Gastrocnemius medialis (tissue), 4 donors: ENCODE results near the gene TET2. TPM values are rescaled to one million over a fixed set of nuclear protein-coding genes. Genes with fewer than 3 reads are reported as not detected.

Source experiments
- ATAC-seq, 2 donors: fragments of 150-250 bp; one replicate each; pipeline ENCODE4 v1.9.1; 2016
- DNase-seq, 2 donors: peaks; one replicate each; pipeline ENCODE4 v3.0.0-alpha.2; 2019
- H3K27ac ChIP-seq, 4 donors: fragments of 200-600 bp; sonication (generic); 1 replicate in 1 of 4; 2 replicates in 3 of 4; pipeline ENCODE4 v1.5.1; 2016 to 2018; ENCODE audit warnings: mild to moderate bottlenecking in 2 of 4, moderate library complexity in 1 of 4
- H3K27me3 ChIP-seq, 3 donors: fragments of 200-600 bp; sonication (generic) in 2 of 3; 1 replicate in 1 of 3; 2 replicates in 2 of 3; pipeline versions ENCODE4 v1.5.1 to v1.6.0; 2016 to 2019; ENCODE audit warnings: mild to moderate bottlenecking in 1 of 3, moderate library complexity in 1 of 3
- H3K36me3 ChIP-seq, 2 donors: fragments of 200-600 bp; sonication (generic) in 1 of 2; one replicate each; pipeline ENCODE4 v1.5.1; 2017 to 2018
- H3K4me1 ChIP-seq, 2 donors: fragments of 200-600 bp; sonication (generic) in 1 of 2; one replicate each; pipeline ENCODE4 v1.5.1; 2016 to 2017; ENCODE audit warnings: mild to moderate bottlenecking in 2 of 2
- H3K4me3 ChIP-seq, 4 donors: fragments of 200-600 bp; sonication (generic) in 3 of 4; 1 replicate in 1 of 4; 2 replicates in 3 of 4; pipeline ENCODE4 v1.5.1; 2016 to 2019; ENCODE audit warnings: mild to moderate bottlenecking in 2 of 4
- H3K9me3 ChIP-seq, 3 donors: fragments of 200-600 bp; sonication (generic) in 2 of 3; 1 replicate in 1 of 3; 2 replicates in 2 of 3; pipeline ENCODE4 v1.5.1; 2016 to 2019
- POLR2A ChIP-seq, 2 donors: fragments of 450-650 bp; IDR thresholded peaks; one replicate each; pipeline ENCODE4 v1.6.1; 2017; ENCODE audit warnings: antibody characterized with exemption in 2 of 2, mild to moderate bottlenecking in 2 of 2, moderate library complexity in 2 of 2
- in situ Hi-C, 4 donors: fragments of 200-750 bp; cut with MboI; loops; one replicate each; pipeline versions ENCODE4 v1.15.0 to v1.8.0; 2017; ENCODE audit warnings: low sequenced_read_pairs in 4 of 4
- intact Hi-C: fragments of 100-400 bp; cut with DNase I; formaldehyde crosslinking; loops from one replicate; pipeline ENCODE4 v1.15.1; 2023; ENCODE audit warnings: low total_unique reads
- total RNA-seq, 4 donors: library from RNA; depleted of rRNA; stranded (reverse); fragments of >200 nt; gene quantifications; one replicate each; pipeline versions ENCODE4 v1.1.0 to v1.2.3, GENCODE V29; 2016
- TF ChIP-seq, protein P1 (sequence below), 5 experiments: fragments of 450-650 bp in 3 of 5; fragments of 200-600 bp in 2 of 5; sonication (generic) in 2 of 5; IDR thresholded peaks in 4 of 5; conservative IDR thresholded peaks in 1 of 5; 1 replicate in 4 of 5; 2 replicates in 1 of 5; pipeline ENCODE4 v1.5.1; 2016 to 2019; ENCODE audit warnings: antibody characterized with exemption in 5 of 5, mild to moderate bottlenecking in 3 of 5, moderate library complexity in 3 of 5

The TET2 gene
- total RNA-seq, 4 donors from 2014 or later, result 12.9 to 18.0 (median 16.4) TPM

DNA sequence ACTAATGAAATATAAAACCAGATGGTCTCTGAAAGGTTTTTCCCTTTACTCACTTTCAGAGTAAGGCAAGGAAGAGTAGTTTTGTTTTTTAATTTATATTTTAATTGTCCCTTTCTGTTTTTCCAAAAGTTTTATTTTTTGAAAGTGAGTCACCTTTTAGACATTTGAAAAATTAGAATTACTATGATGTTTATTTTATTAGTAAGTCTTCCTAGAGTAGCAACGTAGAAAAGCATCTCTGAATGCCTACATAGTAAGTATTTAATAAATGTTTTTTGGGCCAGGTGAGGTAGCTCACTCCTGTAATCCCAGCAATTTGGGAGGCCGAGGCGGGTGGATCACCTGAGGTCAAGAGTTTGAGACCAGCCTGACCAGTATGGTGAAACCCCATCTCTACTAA, 51.1 kb downstream of the TET2 start:
- Histone ChIP-seq H3K27me3 (no peaks in the 10 kb centered on the region), H3K9me3 (no peaks in the 10 kb centered on the region), H3K27ac (no peak overlapping the region), H3K36me3 (no peaks in the 10 kb centered on the region), H3K4me3 (no peak overlapping the region), H3K4me1 (peaks cover 15 to 43% of the 10 kb centered on the region in 2 donors)
- ATAC-seq, result no peak
- no peak for TF ChIP-seq POLR2A (IDR thresholded peaks at IDR 0.05)
- TF ChIP-seq, protein P1, sequence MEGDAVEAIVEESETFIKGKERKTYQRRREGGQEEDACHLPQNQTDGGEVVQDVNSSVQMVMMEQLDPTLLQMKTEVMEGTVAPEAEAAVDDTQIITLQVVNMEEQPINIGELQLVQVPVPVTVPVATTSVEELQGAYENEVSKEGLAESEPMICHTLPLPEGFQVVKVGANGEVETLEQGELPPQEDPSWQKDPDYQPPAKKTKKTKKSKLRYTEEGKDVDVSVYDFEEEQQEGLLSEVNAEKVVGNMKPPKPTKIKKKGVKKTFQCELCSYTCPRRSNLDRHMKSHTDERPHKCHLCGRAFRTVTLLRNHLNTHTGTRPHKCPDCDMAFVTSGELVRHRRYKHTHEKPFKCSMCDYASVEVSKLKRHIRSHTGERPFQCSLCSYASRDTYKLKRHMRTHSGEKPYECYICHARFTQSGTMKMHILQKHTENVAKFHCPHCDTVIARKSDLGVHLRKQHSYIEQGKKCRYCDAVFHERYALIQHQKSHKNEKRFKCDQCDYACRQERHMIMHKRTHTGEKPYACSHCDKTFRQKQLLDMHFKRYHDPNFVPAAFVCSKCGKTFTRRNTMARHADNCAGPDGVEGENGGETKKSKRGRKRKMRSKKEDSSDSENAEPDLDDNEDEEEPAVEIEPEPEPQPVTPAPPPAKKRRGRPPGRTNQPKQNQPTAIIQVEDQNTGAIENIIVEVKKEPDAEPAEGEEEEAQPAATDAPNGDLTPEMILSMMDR (IDR thresholded peaks at IDR 0.05 in 4 of 5, conservative IDR thresholded peaks at IDR 0.05 in 1 of 5), result no peak
- DNase-seq, result no peak
- intact Hi-C loops, result no loop called here
- in situ Hi-C loops, result no loop called here

DNA sequence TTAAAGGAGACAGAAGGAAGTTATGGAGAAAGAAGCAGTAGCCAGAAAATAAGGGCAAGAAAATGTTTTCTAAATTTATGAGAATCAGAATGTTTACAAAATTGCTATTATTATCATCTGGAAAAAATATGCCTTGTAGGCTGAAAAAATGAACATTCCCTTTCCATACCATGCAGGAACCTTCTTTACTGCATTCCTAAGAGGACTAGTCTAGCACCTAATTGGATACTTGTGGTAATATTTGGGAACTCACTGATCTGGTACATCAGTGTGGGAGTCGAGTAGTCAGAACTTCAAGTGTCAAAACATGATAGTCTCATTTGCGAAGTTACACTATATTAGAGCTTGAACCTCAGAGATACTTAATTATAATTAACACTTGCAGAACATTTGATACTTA, 51.9 kb downstream of the TET2 start:
- TF ChIP-seq, protein P1 (IDR thresholded peaks at IDR 0.05 in 4 of 5, conservative IDR thresholded peaks at IDR 0.05 in 1 of 5), result no peak
- TF ChIP-seq POLR2A (IDR thresholded peaks at IDR 0.05), result no peak
- intact Hi-C loops, result no loop called here
- H3K27me3 ChIP-seq, result no peaks in the 10 kb centered on the region
- DNase-seq, result no peak
- no peak overlapping the region for H3K27ac ChIP-seq
- no peaks in the 10 kb centered on the region for H3K36me3 ChIP-seq
- H3K9me3 ChIP-seq, result no peaks in the 10 kb centered on the region
- no peak for ATAC-seq
- no peak overlapping the region for H3K4me3 ChIP-seq
- H3K4me1 ChIP-seq, result peaks cover 17 to 38% of the 10 kb centered on the region in 2 donors
- in situ Hi-C loops, result no loop called here

DNA sequence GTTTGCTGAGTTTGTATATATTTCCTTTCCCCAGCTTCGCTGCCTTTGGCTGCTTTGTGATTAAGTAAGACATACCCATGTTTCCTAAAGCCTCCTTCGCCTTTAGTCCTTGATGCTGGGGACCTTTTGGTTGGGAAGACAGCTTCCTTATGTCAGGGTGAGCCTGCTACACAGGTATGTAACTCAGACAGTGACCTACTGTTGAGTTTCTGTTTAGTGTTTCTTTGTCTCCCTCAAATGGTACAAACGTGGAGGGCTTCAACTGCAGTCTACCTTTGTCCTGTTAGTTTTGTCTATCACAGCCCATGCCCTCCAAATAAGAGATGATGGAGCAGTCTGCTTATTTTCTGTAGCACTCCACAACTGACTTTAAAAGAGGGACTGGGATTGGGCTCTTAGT, 59.5 kb downstream of the TET2 start:
- Histone ChIP-seq H3K36me3 (no peaks in the 10 kb centered on the region), H3K4me3 (no peak overlapping the region), H3K27ac (no peak overlapping the region), H3K27me3 (no peaks in the 10 kb centered on the region), H3K4me1 (peaks cover 12 to 16% of the 10 kb centered on the region in 2 donors), H3K9me3 (no peaks in the 10 kb centered on the region)
- intact Hi-C loops (no loop called here), in situ Hi-C loops (no loop called here)
- DNase-seq (no peak), ATAC-seq (no peak)
- TF ChIP-seq POLR2A (IDR thresholded peaks at IDR 0.05), result no peak
- TF ChIP-seq, protein P1 (IDR thresholded peaks at IDR 0.05 in 4 of 5, conservative IDR thresholded peaks at IDR 0.05 in 1 of 5), result no peak

DNA sequence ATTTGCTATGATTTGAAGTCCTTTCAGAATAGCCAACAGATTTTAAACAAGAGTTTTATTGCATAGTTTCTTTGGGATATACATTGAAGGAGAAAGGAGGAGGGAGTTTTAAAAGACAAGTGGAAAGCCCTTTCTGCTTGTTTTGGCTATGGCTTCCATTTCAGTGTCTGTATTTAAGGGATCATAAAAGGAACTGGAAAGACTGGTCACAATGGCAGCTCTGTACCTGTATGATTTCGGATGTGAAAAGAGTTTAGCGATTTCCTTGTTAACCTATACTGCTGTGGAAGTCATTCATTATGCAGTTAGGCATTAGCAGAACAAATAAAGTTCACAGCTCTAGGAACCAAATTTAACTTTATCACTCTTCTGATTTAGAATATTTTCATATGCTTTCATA, 60.7 kb downstream of the TET2 start:
- intact Hi-C loops, result no loop called here
- Histone ChIP-seq H3K4me1 (peaks cover 6 to 9% of the 10 kb centered on the region in 2 donors), H3K4me3 (no peak overlapping the region), H3K27ac (no peak overlapping the region), H3K36me3 (no peaks in the 10 kb centered on the region), H3K9me3 (no peaks in the 10 kb centered on the region), H3K27me3 (no peaks in the 10 kb centered on the region)
- DNase-seq, result no peak
- in situ Hi-C loops, result no loop called here
- no peak for TF ChIP-seq POLR2A (IDR thresholded peaks at IDR 0.05)
- TF ChIP-seq, protein P1 (IDR thresholded peaks at IDR 0.05 in 4 of 5, conservative IDR thresholded peaks at IDR 0.05 in 1 of 5), result no peak
- ATAC-seq, result no peak

DNA sequence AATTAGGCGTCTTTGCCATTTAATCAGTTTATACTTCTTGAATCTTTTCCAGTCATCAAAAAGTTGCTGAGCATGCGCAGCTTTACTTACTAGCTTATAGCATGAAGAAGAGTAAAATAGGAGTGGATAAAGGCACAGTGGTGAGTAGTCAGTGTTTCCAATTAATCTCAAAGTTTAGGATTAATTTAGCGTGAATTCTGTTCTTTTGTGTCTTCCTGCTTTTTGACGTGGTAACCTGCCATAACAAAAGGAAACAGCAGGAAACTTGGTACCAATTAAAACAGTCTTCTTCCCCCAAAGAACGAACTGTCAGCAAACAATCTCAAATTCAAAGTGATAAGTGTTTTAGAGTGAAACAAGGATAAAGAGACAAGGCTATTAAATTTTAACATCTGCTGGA, 61.9 kb downstream of the TET2 start:
- Histone ChIP-seq H3K4me1 (no peaks in the 10 kb centered on the region), H3K27me3 (no peaks in the 10 kb centered on the region), H3K4me3 (no peak overlapping the region), H3K9me3 (no peaks in the 10 kb centered on the region), H3K36me3 (no peaks in the 10 kb centered on the region), H3K27ac (no peak overlapping the region)
- intact Hi-C loops (no loop called here), in situ Hi-C loops (no loop called here)
- TF ChIP-seq, protein P1 (IDR thresholded peaks at IDR 0.05 in 4 of 5, conservative IDR thresholded peaks at IDR 0.05 in 1 of 5), result no peak
- no peak for TF ChIP-seq POLR2A (IDR thresholded peaks at IDR 0.05)
- ATAC-seq (no peak), DNase-seq (no peak)
